Endothelial cell (in vitro differentiated cells): ENCODE results near the gene HMGCS2. TPM values are rescaled to one million over a fixed set of nuclear protein-coding genes. Genes with fewer than 3 reads are reported as not detected.
A peak's percentile ranks its signal among the peaks of the same experiment; 100 is the strongest.
"Not testable (repeated sequence)": the region's sequence is repeated elsewhere in the genome, so short reads cannot be mapped to it uniquely, and the experiment has no call there.

Experiments
- DNase-seq: peaks from one replicate; pipeline ENCODE4 v3.0.0; 2021; ENCODE audit warnings: low spot score
- H3K27ac Mint-ChIP-seq: one replicate; pipeline ENCODE4 v1.8.0; 2021; ENCODE audit warnings: mixed read lengths, inconsistent platforms; ENCODE audit not compliant: unreplicated experiment
- H3K27me3 Mint-ChIP-seq: one replicate; pipeline ENCODE4 v1.8.0; 2021; ENCODE audit warnings: mild to moderate bottlenecking, moderate library complexity, mixed read lengths, inconsistent platforms; ENCODE audit not compliant: unreplicated experiment
- H3K36me3 Mint-ChIP-seq: one replicate; pipeline ENCODE4 v1.8.0; 2021; ENCODE audit warnings: mild to moderate bottlenecking, low read depth, mixed read lengths, inconsistent platforms; ENCODE audit not compliant: unreplicated experiment
- H3K4me1 Mint-ChIP-seq: one replicate; pipeline ENCODE4 v1.8.0; 2021; ENCODE audit warnings: mild to moderate bottlenecking, mixed read lengths, inconsistent platforms; ENCODE audit not compliant: unreplicated experiment
- H3K4me3 Mint-ChIP-seq: one replicate; pipeline ENCODE4 v1.8.0; 2021; ENCODE audit warnings: mild to moderate bottlenecking, mixed read lengths, inconsistent platforms; ENCODE audit not compliant: unreplicated experiment
- H3K9me3 Mint-ChIP-seq: one replicate; pipeline ENCODE4 v1.8.0; 2021; ENCODE audit warnings: mixed read lengths, inconsistent platforms; ENCODE audit not compliant: unreplicated experiment
- total RNA-seq: library from RNA; stranded (reverse); fragmentation: NEBNext Ultra II Directional; extraction: Animal tissue kit (Norgen Biotek cat#: 25700); gene quantifications from one replicate; pipeline ENCODE4 v1.2.1, GENCODE V29; 2021; ENCODE audit not compliant: unreplicated experiment
- TF ChIP-seq, protein P1 (sequence below): fragments of 200-600 bp; sonication (generic); IDR thresholded peaks from one replicate; pipeline ENCODE4 v1.5.0; 2021; ENCODE audit warnings: antibody characterized with exemption; ENCODE audit not compliant: unreplicated experiment

Gene HMGCS2
- total RNA-seq, 1 donor from 2014 or later: not detected

GRCh38 chr1:119794230-119794875 lies 25.6 kb upstream of the HMGCS2 start:
- Mint-ChIP-seq H3K27me3 (no peaks in the 10 kb centered on the region), H3K4me3 (no peak overlapping the region), H3K27ac (no peak overlapping the region), H3K4me1 (peaks cover 3% of the 10 kb centered on the region), H3K36me3 (no peaks in the 10 kb centered on the region), H3K9me3 (no peaks in the 10 kb centered on the region)
- no peak for DNase-seq
- TF ChIP-seq, protein P1, sequence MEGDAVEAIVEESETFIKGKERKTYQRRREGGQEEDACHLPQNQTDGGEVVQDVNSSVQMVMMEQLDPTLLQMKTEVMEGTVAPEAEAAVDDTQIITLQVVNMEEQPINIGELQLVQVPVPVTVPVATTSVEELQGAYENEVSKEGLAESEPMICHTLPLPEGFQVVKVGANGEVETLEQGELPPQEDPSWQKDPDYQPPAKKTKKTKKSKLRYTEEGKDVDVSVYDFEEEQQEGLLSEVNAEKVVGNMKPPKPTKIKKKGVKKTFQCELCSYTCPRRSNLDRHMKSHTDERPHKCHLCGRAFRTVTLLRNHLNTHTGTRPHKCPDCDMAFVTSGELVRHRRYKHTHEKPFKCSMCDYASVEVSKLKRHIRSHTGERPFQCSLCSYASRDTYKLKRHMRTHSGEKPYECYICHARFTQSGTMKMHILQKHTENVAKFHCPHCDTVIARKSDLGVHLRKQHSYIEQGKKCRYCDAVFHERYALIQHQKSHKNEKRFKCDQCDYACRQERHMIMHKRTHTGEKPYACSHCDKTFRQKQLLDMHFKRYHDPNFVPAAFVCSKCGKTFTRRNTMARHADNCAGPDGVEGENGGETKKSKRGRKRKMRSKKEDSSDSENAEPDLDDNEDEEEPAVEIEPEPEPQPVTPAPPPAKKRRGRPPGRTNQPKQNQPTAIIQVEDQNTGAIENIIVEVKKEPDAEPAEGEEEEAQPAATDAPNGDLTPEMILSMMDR: no peak

- Mint-ChIP-seq H3K27me3 (no peaks in the 10 kb centered on the region), H3K27ac (no peak overlapping the region), H3K36me3 (no peaks in the 10 kb centered on the region), H3K4me3 (no peak overlapping the region), H3K9me3 (no peaks in the 10 kb centered on the region), H3K4me1 (peaks cover 3% of the 10 kb centered on the region)
- TF ChIP-seq, protein P1: no peak
- no peak for DNase-seq
Measured at GRCh38 chr1:119791377-119791776, 22.7 kb upstream of the HMGCS2 start.

- Mint-ChIP-seq H3K4me3 (no peak overlapping the region), H3K27ac (peak overlapping the region; percentile 22), H3K9me3 (no peaks in the 10 kb centered on the region), H3K36me3 (peaks cover 3% of the 10 kb centered on the region), H3K4me1 (peaks cover 3% of the 10 kb centered on the region), H3K27me3 (no peaks in the 10 kb centered on the region)
- DNase-seq: no peak
- TF ChIP-seq, protein P1: no peak
Measured at GRCh38 chr1:119790451-119791198, 21.9 kb upstream of the HMGCS2 start.

GRCh38 chr1:119787776-119788175 lies 19.1 kb upstream of the HMGCS2 start:
- TF ChIP-seq, protein P1: no peak
- Mint-ChIP-seq H3K9me3 (no peaks in the 10 kb centered on the region), H3K36me3 (peaks cover 3% of the 10 kb centered on the region), H3K27ac (no peak overlapping the region), H3K4me3 (no peak overlapping the region), H3K27me3 (no peaks in the 10 kb centered on the region), H3K4me1 (peaks cover 9% of the 10 kb centered on the region)
- DNase-seq: no peak

DNA sequence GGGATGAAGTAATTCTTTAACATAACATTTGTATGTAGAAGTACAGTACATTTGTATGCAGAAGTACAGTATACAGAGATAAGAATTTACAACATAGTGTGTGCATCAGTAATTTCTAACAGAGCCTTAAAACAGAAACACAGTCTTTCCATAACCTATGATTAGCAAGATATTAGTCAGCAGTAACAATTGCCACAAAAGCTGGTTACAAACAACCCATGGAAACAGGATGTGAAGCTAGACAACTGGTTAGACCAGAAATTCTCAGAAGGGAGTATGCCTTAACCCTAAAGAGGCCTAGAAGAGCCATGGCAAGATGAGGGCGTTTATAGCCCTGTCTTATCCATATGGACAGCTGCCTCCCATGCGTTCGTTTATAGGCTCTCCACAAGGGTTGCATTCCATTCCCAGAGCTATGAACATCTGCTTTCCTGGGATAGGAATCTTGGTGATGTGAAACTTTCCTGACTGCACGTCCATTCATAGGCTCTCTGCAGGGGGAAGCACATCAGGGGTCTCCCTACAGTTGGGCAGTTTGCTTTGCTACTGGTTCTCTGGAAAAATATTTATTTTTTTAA lies 17.9 kb upstream of the HMGCS2 start:
- not testable (repeated sequence) for H3K9me3 Mint-ChIP-seq, DNase-seq, H3K27ac Mint-ChIP-seq, H3K4me3 Mint-ChIP-seq, H3K36me3 Mint-ChIP-seq, H3K27me3 Mint-ChIP-seq
- H3K4me1 Mint-ChIP-seq: peaks cover 12% of the 10 kb centered on the region

- not testable (repeated sequence) for H3K27ac Mint-ChIP-seq
- peaks cover 12% of the 10 kb centered on the region for H3K4me1 Mint-ChIP-seq
Measured at GRCh38 chr1:119786046-119786445, 17.3 kb upstream of the HMGCS2 start.

More at GRCh38 chr1:119786046-119786445, 17.3 kb upstream of the HMGCS2 start:
- not testable (repeated sequence) for DNase-seq, H3K27me3 Mint-ChIP-seq, H3K4me3 Mint-ChIP-seq, H3K36me3 Mint-ChIP-seq, H3K9me3 Mint-ChIP-seq
